Muscle layer of colon (tissue), 2 donors: Measurements from ENCODE around the gene GTPBP8.

Source experiments
- H3K27ac ChIP-seq: one replicate; pipeline ENCODE4 v1.7.0; 2013; ENCODE audit warnings: low read depth, mild to moderate bottlenecking, low read length, moderate library complexity
- H3K27me3 ChIP-seq, 2 donors: one replicate each; pipeline ENCODE4 v1.7.0; 2013; ENCODE audit warnings: low read length in 2 of 2, mild to moderate bottlenecking in 2 of 2; ENCODE audit not compliant: insufficient read depth in 2 of 2, control insufficient read depth in 1 of 2
- H3K36me3 ChIP-seq: one replicate; pipeline ENCODE4 v1.7.0; 2013; ENCODE audit warnings: mild to moderate bottlenecking, low read length; ENCODE audit not compliant: insufficient read depth
- H3K4me1 ChIP-seq: one replicate; pipeline ENCODE4 v1.7.0; 2013; ENCODE audit warnings: mild to moderate bottlenecking, low read length; ENCODE audit not compliant: insufficient read depth
- H3K4me3 ChIP-seq, 2 donors: one replicate each; pipeline ENCODE4 v1.7.0; 2013; ENCODE audit warnings: low read length in 2 of 2, low read depth in 1 of 2, mild to moderate bottlenecking in 1 of 2, moderate library complexity in 1 of 2
- H3K9ac ChIP-seq: one replicate; pipeline ENCODE4 v1.7.0; 2013; ENCODE audit warnings: low read length
- H3K9me3 ChIP-seq: one replicate; pipeline ENCODE4 v1.7.0; 2013; ENCODE audit warnings: mild to moderate bottlenecking, low read length
- donor health status: abdominal sarcoma.
- donor health status: Adenocarcinoma of cecum.

GTPBP8 gene

GRCh38 chr3:112990672-112991602 is at the start of gene GTPBP8:
GTPBP8 (plus strand) TSS chr3:112990984; CDS start chr3:112991000, 16 bp downstream.
- Histone ChIP-seq H3K4me3 (peak within 1 kb of the TSS; percentile 78 to 96), H3K4me1 (peaks cover 15% of the 10 kb centered on the region), H3K27ac (peak within 1 kb of the TSS; percentile 94), H3K9me3 (no peaks in the 10 kb centered on the region), H3K27me3 (no peaks in the 10 kb centered on the region), H3K9ac (peak within 1 kb of the TSS; percentile 87), H3K36me3 (no peaks in the 10 kb centered on the region)

- Histone ChIP-seq H3K36me3 (no peaks in the 10 kb centered on the region), H3K4me1 (no peaks in the 10 kb centered on the region), H3K27me3 (no peaks in the 10 kb centered on the region), H3K27ac (no peak overlapping the region), H3K9ac (no peak overlapping the region), H3K4me3 (no peak overlapping the region), H3K9me3 (no peaks in the 10 kb centered on the region)
Observed at GRCh38 chr3:112948346-112948838, 42.4 kb upstream of the GTPBP8 start.

- Histone ChIP-seq H3K4me3 (no peak overlapping the region), H3K27me3 (no peaks in the 10 kb centered on the region), H3K27ac (no peak overlapping the region), H3K4me1 (no peaks in the 10 kb centered on the region), H3K9ac (no peak overlapping the region), H3K36me3 (no peaks in the 10 kb centered on the region), H3K9me3 (no peaks in the 10 kb centered on the region)
Observed at GRCh38 chr3:112956351-112956750, 34.4 kb upstream of the GTPBP8 start.

GRCh38 chr3:112958811-112959560 is 31.8 kb upstream of the GTPBP8 start:
- Histone ChIP-seq H3K4me1 (no peaks in the 10 kb centered on the region), H3K4me3 (no peak overlapping the region), H3K27me3 (no peaks in the 10 kb centered on the region), H3K9me3 (no peaks in the 10 kb centered on the region), H3K9ac (no peak overlapping the region), H3K27ac (no peak overlapping the region), H3K36me3 (no peaks in the 10 kb centered on the region)

GRCh38 chr3:112963683-112964082 is 27.1 kb upstream of the GTPBP8 start:
- Histone ChIP-seq H3K36me3 (no peaks in the 10 kb centered on the region), H3K4me3 (no peak overlapping the region), H3K9ac (no peak overlapping the region), H3K4me1 (no peaks in the 10 kb centered on the region), H3K9me3 (no peaks in the 10 kb centered on the region), H3K27me3 (no peaks in the 10 kb centered on the region), H3K27ac (no peak overlapping the region)

GRCh38 chr3:112965656-112966055 is 25.1 kb upstream of the GTPBP8 start:
- no peaks in the 10 kb centered on the region for H3K27me3 ChIP-seq
- H3K27ac ChIP-seq: no peak overlapping the region
- H3K9ac ChIP-seq: no peak overlapping the region
- no peaks in the 10 kb centered on the region for H3K9me3 ChIP-seq
- no peaks in the 10 kb centered on the region for H3K4me1 ChIP-seq
- H3K4me3 ChIP-seq: no peak overlapping the region
- H3K36me3 ChIP-seq: no peaks in the 10 kb centered on the region

- no peak overlapping the region for H3K4me3 ChIP-seq
- no peaks in the 10 kb centered on the region for H3K27me3 ChIP-seq
- no peaks in the 10 kb centered on the region for H3K36me3 ChIP-seq
- H3K27ac ChIP-seq: no peak overlapping the region
- no peaks in the 10 kb centered on the region for H3K4me1 ChIP-seq
- no peak overlapping the region for H3K9ac ChIP-seq
- H3K9me3 ChIP-seq: no peaks in the 10 kb centered on the region
Observed at GRCh38 chr3:112966633-112967032, 24.2 kb upstream of the GTPBP8 start.

GRCh38 chr3:112967425-112967824 is 23.4 kb upstream of the GTPBP8 start:
- no peaks in the 10 kb centered on the region for H3K27me3 ChIP-seq
- H3K9me3 ChIP-seq: no peaks in the 10 kb centered on the region
- no peak overlapping the region for H3K27ac ChIP-seq
- H3K4me1 ChIP-seq: no peaks in the 10 kb centered on the region
- H3K4me3 ChIP-seq: no peak overlapping the region
- H3K36me3 ChIP-seq: no peaks in the 10 kb centered on the region
- H3K9ac ChIP-seq: no peak overlapping the region

- Histone ChIP-seq H3K4me1 (no peaks in the 10 kb centered on the region), H3K9me3 (no peaks in the 10 kb centered on the region), H3K36me3 (no peaks in the 10 kb centered on the region), H3K27ac (no peak overlapping the region), H3K4me3 (no peak overlapping the region), H3K9ac (no peak overlapping the region), H3K27me3 (no peaks in the 10 kb centered on the region)
Observed at GRCh38 chr3:112967828-112968227, 23.0 kb upstream of the GTPBP8 start.

- Histone ChIP-seq H3K36me3 (no peaks in the 10 kb centered on the region), H3K27me3 (no peaks in the 10 kb centered on the region), H3K9ac (no peak overlapping the region), H3K4me3 (no peak overlapping the region), H3K4me1 (no peaks in the 10 kb centered on the region), H3K27ac (no peak overlapping the region), H3K9me3 (no peaks in the 10 kb centered on the region)
Observed at GRCh38 chr3:112972158-112972557, 18.6 kb upstream of the GTPBP8 start.

- Histone ChIP-seq H3K4me3 (no peak overlapping the region), H3K27me3 (no peaks in the 10 kb centered on the region), H3K4me1 (no peaks in the 10 kb centered on the region), H3K9me3 (no peaks in the 10 kb centered on the region), H3K9ac (no peak overlapping the region), H3K27ac (no peak overlapping the region), H3K36me3 (no peaks in the 10 kb centered on the region)
Observed at GRCh38 chr3:112973325-112974177, 17.2 kb upstream of the GTPBP8 start.
